Measurements from ENCODE around the gene TMEM256.

Gene TMEM256

GRCh38 chr17:7419819-7420610 lies 16.1 kb upstream of the TMEM256 start, which contains the start of gene SPEM1:
TSS of gene SPEM1 (plus strand) at chr17:7420324. CDS start at chr17:7420385, 61 bp downstream.
- TF ChIP-seq ZC3H10 (CRISPR knock-in tag; IDR thresholded peaks at IDR 0.05): no peak
- no peak for TF ChIP-seq RARB (CRISPR knock-in tag; IDR thresholded peaks at IDR 0.05)
- TF ChIP-seq TSHZ2 (CRISPR knock-in tag; IDR thresholded peaks at IDR 0.05): no peak
- no peak for TF ChIP-seq CSDC2 (CRISPR knock-in tag; IDR thresholded peaks at IDR 0.05)
- no peak for TF ChIP-seq ZFP3 (CRISPR knock-in tag; IDR thresholded peaks at IDR 0.05)
- TF ChIP-seq ZNF70 (CRISPR knock-in tag; IDR thresholded peaks at IDR 0.05): no peak
- no peak for TF ChIP-seq CSRNP3 (CRISPR knock-in tag; IDR thresholded peaks at IDR 0.05)
- no peak for TF ChIP-seq ZFP30 (CRISPR knock-in tag; IDR thresholded peaks at IDR 0.05)
- TF ChIP-seq PATZ1 (CRISPR knock-in tag; IDR thresholded peaks at IDR 0.05; ENCODE audit: borderline replicate concordance): no peak
- no peak for TF ChIP-seq POU6F1 (CRISPR knock-in tag; IDR thresholded peaks at IDR 0.05; ENCODE audit: borderline replicate concordance, low read depth)
- TF ChIP-seq ZNF8 (CRISPR knock-in tag; IDR thresholded peaks at IDR 0.05): no peak
- no peak for TF ChIP-seq GLIS3 (CRISPR knock-in tag; IDR thresholded peaks at IDR 0.05)
- no peak for TF ChIP-seq OSR1 (CRISPR knock-in tag; IDR thresholded peaks at IDR 0.05)
- TF ChIP-seq TCF4 (CRISPR knock-in tag; IDR thresholded peaks at IDR 0.05; ENCODE audit: borderline replicate concordance): no peak
- no peak for TF ChIP-seq CREB5 (CRISPR knock-in tag; IDR thresholded peaks at IDR 0.05; ENCODE audit: low read depth)
- no peak for TF ChIP-seq ESRRG (CRISPR knock-in tag; IDR thresholded peaks at IDR 0.05)
- TF ChIP-seq TOX (CRISPR knock-in tag; IDR thresholded peaks at IDR 0.05; ENCODE audit: borderline replicate concordance): no peak
- TF ChIP-seq PPARA (CRISPR knock-in tag; IDR thresholded peaks at IDR 0.05; ENCODE audit: borderline replicate concordance): no peak
- no peak for TF ChIP-seq SNAI2 (CRISPR knock-in tag; IDR thresholded peaks at IDR 0.05)
- no peak for TF ChIP-seq ZNF565 (CRISPR knock-in tag; conservative IDR thresholded peaks at IDR 0.05; ENCODE audit: low read depth)
- peak; percentile 15 for ATAC-seq

- ATAC-seq: no peak
- TF ChIP-seq PPARA (CRISPR knock-in tag; IDR thresholded peaks at IDR 0.05; ENCODE audit: borderline replicate concordance) (no peak), ARNTL (CRISPR knock-in tag; IDR thresholded peaks at IDR 0.05; ENCODE audit: borderline replicate concordance, low read depth) (no peak), ZC3H10 (CRISPR knock-in tag; IDR thresholded peaks at IDR 0.05) (no peak), ESRRG (CRISPR knock-in tag; IDR thresholded peaks at IDR 0.05) (no peak)
Measured at GRCh38 chr17:7418472-7419152, 14.7 kb upstream of the TMEM256 start.
